Glomerular visceral epithelial cell (primary cell): Measurements from ENCODE around the gene KCNAB1.
A peak's percentile ranks its signal among the peaks of the same experiment; 100 is the strongest.
"Not testable (repeated sequence)": the region's sequence is repeated elsewhere in the genome, so short reads cannot be mapped to it uniquely, and the experiment has no call there.

ENCODE experiments used
- DNase-seq: peaks from one replicate; pipeline ENCODE4 v3.0.0-alpha.2; 2016; ENCODE audit errors: extremely low spot score

KCNAB1 gene

GRCh38 chr3:156271995-156272719 lies 151.8 kb downstream of the KCNAB1 start:
- no peak for DNase-seq

GRCh38 chr3:156273111-156273694 lies 152.8 kb downstream of the KCNAB1 start:
- DNase-seq: no peak

GRCh38 chr3:156274791-156275190 lies 154.4 kb downstream of the KCNAB1 start:
- no peak for DNase-seq

- DNase-seq: not testable (repeated sequence)
Measured at GRCh38 chr3:156284637-156285036, 164.3 kb downstream of the KCNAB1 start.

GRCh38 chr3:156285626-156286025 lies 165.2 kb downstream of the KCNAB1 start:
- no peak for DNase-seq

- DNase-seq: no peak
Measured at GRCh38 chr3:156290924-156291271, 170.5 kb downstream of the KCNAB1 start.

- no peak for DNase-seq
Measured at GRCh38 chr3:156291272-156292123, 171.1 kb downstream of the KCNAB1 start.

GRCh38 chr3:156293566-156293965 lies 173.2 kb downstream of the KCNAB1 start:
- DNase-seq: no peak

GRCh38 chr3:156297582-156297981 lies 177.2 kb downstream of the KCNAB1 start:
- DNase-seq: no peak

- DNase-seq: no peak
Measured at GRCh38 chr3:156298014-156298413, 177.6 kb downstream of the KCNAB1 start.

GRCh38 chr3:156298938-156299337 lies 178.6 kb downstream of the KCNAB1 start:
- no peak for DNase-seq

GRCh38 chr3:156299569-156299968 lies 179.2 kb downstream of the KCNAB1 start:
- DNase-seq: no peak

GRCh38 chr3:156300371-156300770 lies 180.0 kb downstream of the KCNAB1 start:
- no peak for DNase-seq

- DNase-seq: no peak
Measured at GRCh38 chr3:156300929-156301840, 180.8 kb downstream of the KCNAB1 start.

- no peak for DNase-seq
Measured at GRCh38 chr3:156303001-156303707, 182.8 kb downstream of the KCNAB1 start.

GRCh38 chr3:156304406-156304805 lies 184.0 kb downstream of the KCNAB1 start:
- no peak for DNase-seq

- no peak for DNase-seq
Measured at GRCh38 chr3:156305672-156306071, 185.3 kb downstream of the KCNAB1 start.

- peak; percentile 25 for DNase-seq
Measured at GRCh38 chr3:156307704-156308103, 187.3 kb downstream of the KCNAB1 start.

- no peak for DNase-seq
Measured at GRCh38 chr3:156311431-156311830, 191.1 kb downstream of the KCNAB1 start.

GRCh38 chr3:156311930-156312329 lies 191.6 kb downstream of the KCNAB1 start:
- DNase-seq: no peak

GRCh38 chr3:156316076-156316475 lies 195.7 kb downstream of the KCNAB1 start:
- DNase-seq: no peak
